Measurements from ENCODE around the gene C4BPB.

The C4BPB gene

DNA sequence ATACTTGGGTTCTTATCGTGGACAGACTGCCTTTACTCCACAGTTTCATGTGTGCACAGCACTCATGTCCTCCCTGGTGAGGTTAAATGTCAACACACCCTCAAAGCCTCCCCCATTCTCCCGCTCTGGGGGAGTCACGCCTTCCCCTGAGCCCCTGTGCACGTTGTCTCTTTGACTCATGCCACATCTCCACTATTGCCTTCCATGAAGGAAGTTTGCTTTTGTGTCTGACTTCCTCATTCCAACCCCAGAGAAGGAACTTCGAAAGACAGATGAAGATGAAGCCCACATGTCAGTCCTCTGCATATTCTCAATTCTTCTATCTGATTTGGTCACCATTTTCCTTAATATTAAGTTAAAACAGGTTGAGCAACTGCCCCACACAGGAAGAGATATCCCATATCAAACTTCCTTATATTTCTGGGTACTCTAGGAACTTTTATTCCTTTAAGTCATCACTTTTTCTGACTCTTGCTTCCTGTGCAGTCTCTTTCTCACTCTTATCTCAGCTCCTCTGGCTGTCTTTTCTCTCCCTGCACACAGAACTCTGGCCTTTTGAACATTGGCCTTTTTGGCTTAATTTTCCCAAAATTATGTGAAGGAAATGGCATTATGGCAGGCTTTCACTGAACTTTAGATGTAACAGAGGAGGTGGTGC lies 56.9 kb downstream of the C4BPB start:
- no peak for DNase-seq (ENCODE audit: low spot score)

Measured in AG08395 (cell line).